Activated T-cell treated with anti-CD3 and anti-CD28 coated beads, Interleukin-2, amount 50 U/mL, for 48 hours (primary cell): ENCODE measurements around the gene MED13.
"Not testable (repeated sequence)": the region's sequence is repeated elsewhere in the genome, so short reads cannot be mapped to it uniquely, and the experiment has no call there.

ENCODE experiments used
- DNase-seq, 2 experiments: peaks; one replicate each; pipeline ENCODE4 v3.0.0-alpha.2; 2020

Gene MED13

GRCh38 chr17:61904094-61904710 is 160.9 kb downstream of the MED13 start:
- no peak for DNase-seq

GRCh38 chr17:61903251-61903650 is 161.8 kb downstream of the MED13 start:
- no peak for DNase-seq

- DNase-seq: no peak
Observed at GRCh38 chr17:61897548-61898180, 167.4 kb downstream of the MED13 start.

GRCh38 chr17:61895391-61895790 is 169.7 kb downstream of the MED13 start:
- no peak for DNase-seq

GRCh38 chr17:61894310-61894709 is 170.8 kb downstream of the MED13 start:
- not testable (repeated sequence) for DNase-seq
